Measurements from ENCODE around the gene ZCRB1.

Gene ZCRB1

DNA sequence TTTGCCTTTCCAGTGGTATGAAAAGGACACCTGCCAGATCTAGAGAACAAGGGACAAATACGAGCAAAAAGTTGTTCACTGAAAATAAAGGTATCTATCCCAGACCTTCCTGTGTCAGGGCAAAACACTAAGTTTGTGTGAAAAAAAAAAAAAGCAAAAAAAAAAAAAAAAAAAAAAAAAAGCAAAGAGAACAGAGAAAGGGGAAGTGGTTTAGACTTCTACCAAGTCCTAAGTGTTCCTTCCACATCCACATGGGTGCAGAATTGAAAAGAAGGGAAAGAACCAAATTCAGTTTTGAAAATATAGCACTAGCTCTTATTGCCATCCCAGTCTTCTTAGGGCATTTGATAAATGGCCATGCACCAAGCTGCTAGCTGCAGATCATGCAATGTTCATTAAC, 41.7 kb downstream of the ZCRB1 start:
- TF ChIP-seq, protein P1, sequence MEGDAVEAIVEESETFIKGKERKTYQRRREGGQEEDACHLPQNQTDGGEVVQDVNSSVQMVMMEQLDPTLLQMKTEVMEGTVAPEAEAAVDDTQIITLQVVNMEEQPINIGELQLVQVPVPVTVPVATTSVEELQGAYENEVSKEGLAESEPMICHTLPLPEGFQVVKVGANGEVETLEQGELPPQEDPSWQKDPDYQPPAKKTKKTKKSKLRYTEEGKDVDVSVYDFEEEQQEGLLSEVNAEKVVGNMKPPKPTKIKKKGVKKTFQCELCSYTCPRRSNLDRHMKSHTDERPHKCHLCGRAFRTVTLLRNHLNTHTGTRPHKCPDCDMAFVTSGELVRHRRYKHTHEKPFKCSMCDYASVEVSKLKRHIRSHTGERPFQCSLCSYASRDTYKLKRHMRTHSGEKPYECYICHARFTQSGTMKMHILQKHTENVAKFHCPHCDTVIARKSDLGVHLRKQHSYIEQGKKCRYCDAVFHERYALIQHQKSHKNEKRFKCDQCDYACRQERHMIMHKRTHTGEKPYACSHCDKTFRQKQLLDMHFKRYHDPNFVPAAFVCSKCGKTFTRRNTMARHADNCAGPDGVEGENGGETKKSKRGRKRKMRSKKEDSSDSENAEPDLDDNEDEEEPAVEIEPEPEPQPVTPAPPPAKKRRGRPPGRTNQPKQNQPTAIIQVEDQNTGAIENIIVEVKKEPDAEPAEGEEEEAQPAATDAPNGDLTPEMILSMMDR (conservative IDR thresholded peaks at IDR 0.05) = no peak
- no peak overlapping the region for H3K27ac ChIP-seq

DNA sequence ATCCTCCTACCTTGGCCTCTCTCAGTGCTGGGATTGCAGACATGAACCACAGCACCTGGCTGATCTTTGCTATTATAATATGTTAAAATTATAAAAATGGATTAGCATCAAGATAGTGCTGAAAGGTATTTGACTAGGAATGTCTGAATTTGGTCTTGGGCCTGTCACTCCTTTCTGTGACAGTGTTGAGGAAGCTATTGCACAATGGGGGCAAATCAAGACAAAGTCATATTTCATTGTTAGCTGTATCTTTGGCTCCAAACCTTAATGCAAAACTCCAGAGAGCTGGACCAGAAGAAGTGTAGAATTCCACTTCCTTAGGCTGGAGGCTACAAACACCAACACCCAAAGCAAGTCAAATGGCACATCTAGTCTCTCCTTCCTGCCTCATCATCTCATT, 42.2 kb downstream of the ZCRB1 start:
- TF ChIP-seq, protein P1 (conservative IDR thresholded peaks at IDR 0.05) = no peak
- H3K27ac ChIP-seq = no peak overlapping the region

DNA sequence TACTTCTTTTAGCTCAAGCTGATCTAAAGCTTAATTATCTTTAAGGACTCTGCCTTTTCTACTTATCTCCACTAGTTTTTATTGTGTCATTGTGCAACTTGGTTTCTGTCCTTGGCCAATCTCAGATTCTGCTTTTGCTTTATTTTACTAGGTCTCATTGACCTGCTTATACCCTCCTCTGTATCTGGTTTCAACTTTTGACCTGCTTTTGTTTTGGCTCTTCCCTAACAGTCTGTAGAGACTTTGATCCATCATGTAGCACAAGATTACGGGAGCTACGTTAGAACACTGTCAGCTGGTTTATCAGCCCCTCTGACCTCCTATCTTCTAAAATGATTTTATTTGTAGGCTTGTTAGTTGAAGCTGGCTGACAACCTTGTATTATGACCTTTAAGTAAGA, 43.6 kb downstream of the ZCRB1 start:
- no peak overlapping the region for H3K27ac ChIP-seq
- TF ChIP-seq, protein P1 (conservative IDR thresholded peaks at IDR 0.05) = no peak

DNA sequence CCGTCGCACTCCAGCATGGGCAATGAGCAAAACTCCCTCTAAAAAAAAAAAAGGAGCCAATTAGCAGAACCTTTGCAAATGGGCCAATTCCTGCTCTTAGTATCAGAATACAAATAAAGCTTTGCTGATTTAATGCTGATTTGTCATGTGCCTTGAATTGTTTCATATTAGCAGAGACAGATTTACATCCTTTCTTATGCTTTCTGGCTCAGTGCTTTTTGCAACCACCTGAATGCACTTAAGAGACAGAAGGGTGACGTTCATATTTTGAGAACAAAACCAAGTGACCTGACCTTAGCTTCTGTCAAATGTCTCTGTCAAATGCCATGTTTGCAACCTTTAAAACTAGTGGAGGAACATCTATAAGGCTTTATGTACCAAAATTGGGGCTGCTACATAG, 44.0 kb downstream of the ZCRB1 start:
- H3K27ac ChIP-seq = no peak overlapping the region
- TF ChIP-seq, protein P1 (conservative IDR thresholded peaks at IDR 0.05) = no peak

DNA sequence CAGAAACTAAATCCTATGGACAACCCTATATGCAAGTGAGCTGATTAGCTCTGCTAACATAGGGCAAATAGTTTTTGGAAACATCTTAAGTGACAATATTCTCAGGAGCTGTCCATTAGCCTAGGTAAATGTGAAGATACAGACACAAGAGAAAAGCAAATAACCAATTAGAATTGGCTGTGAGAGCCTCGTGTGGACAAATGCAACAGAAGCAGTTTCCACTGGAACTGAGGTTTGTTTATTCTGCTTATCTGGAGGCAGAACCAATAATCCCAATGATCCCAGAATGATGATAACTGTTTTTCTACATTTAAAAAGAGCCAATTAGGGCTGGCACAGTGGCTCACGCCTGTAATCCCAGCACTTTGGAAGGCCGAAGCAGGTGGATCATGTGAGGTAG, 44.6 kb downstream of the ZCRB1 start:
- TF ChIP-seq, protein P1 (conservative IDR thresholded peaks at IDR 0.05) = no peak
- no peak overlapping the region for H3K27ac ChIP-seq

DNA sequence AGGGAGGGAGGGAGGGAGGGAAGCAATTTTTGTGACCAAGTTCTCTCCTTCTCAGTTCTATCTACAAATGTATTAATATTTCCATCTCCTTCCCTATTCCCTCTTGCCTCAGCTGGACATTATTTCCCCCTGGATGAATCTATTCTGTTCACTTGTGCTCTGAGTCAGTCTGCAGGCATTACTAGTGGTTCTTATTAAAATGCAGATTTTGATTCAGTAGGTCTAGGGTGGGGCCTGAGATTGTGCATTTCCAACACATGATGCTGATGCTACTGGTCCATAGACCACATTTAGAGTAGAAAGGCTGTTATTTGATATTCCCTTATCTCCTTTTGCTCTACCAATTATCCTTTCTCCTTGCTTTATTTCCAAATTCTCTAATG, 47.8 kb downstream of the ZCRB1 start:
- H3K27ac ChIP-seq = no peak overlapping the region

DNA sequence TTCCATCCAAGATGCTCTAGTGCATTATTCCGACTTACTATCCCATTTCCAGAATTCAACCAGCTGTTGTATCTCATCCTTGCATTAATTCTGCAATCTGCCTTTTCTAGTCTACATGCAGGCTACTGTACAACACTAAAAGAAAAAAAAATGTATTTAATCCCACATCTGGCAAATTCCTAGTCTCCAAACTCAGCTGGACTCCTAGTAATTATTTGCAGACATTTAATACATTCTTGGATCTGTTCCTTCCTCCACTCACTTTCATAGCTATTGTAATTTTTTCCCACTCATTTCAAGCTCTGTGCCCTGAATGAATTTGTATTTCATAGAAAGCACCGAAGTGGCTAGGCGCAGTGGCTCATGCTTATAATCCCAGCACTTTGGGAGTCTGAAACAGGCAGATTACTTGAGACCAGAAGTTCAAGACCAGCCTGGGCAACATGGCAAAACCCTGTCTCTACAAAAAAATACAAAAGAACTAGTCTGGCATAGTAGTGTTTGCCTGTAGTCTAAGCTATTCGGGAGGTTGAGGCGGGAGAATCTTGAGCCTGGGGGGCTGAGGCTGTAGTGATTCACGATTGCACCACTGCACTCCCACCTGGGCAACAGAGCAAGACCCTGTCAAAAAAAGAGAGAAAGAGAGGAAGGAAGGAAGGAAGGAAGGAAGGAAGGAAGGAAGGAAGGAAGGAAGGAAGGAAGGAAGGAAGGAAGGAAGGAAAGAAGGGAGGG, 48.3 kb downstream of the ZCRB1 start:
- TF ChIP-seq, protein P1 (conservative IDR thresholded peaks at IDR 0.05) = no peak
- H3K27ac ChIP-seq = no peak overlapping the region

More for the DNA sequence above, 47.8 kb downstream of the ZCRB1 start:
- TF ChIP-seq, protein P1 (conservative IDR thresholded peaks at IDR 0.05) = no peak

Measured in VCaP (cell line).